GM12878 (cell line): ENCODE results near the gene RGL4. TPM values are rescaled to one million over a fixed set of nuclear protein-coding genes. Genes with fewer than 3 reads are reported as not detected.

Experiments
- ATAC-seq: fragments of 200-7000 bp; cut with Tn5 transposase; 3 replicates; pipeline ENCODE4 v1.9.1; 2020; ENCODE audit warnings: mild to moderate bottlenecking, moderate library complexity
- BruUV-seq: library from RNA; stranded (reverse); fragments of 400-500 nt; replicated peaks from 2 replicates; lab custom pipeline; 2021; lab: Mats Ljungman, UMichigan
- CTCF ChIA-PET: fragments of 300-600 bp; sonication (Branson Sonifier 250); formaldehyde crosslinking; extraction: SDS; loops from one replicate; lab custom pipeline; 2021; ENCODE audit warnings: inconsistent platforms; lab: Yijun Ruan, JAX
- POLR2A ChIA-PET: fragments of 350-600 bp; formaldehyde crosslinking; extraction: SDS; loops from one replicate; lab custom pipeline; 2021; ENCODE audit warnings: inconsistent platforms; lab: Charles Lee
- RAD21 ChIA-PET: fragments of 300-600 bp; sonication (Branson Sonifier 250); formaldehyde crosslinking; loops from one replicate; lab custom pipeline; 2023; ENCODE audit warnings: antibody characterized with exemption; ENCODE audit not compliant: unreplicated experiment; lab: Charles Lee
- SMC1A ChIA-PET: fragments of 300-600 bp; sonication (Branson Sonifier 250); formaldehyde crosslinking; loops from one replicate; lab custom pipeline; 2023; ENCODE audit not compliant: unreplicated experiment, uncharacterized antibody; lab: Charles Lee
- DNase-seq: peaks from one replicate; pipeline ENCODE4 v3.0.0-alpha.2; 2011; ENCODE audit warnings: low read depth, low spot score
- FAIRE-seq: peaks from 3 replicates; lab custom pipeline; 2011; peaks lifted over from hg19 to GRCh38; lab: Jason Lieb, UNC
- H2AFZ ChIP-seq: 2 replicates; pipeline ENCODE4 v1.6.0; 2011; ENCODE audit warnings: low read depth, low read length, control low read depth; ENCODE audit not compliant: control insufficient read depth
- H3K27ac ChIP-seq: 2 replicates; pipeline ENCODE4 v1.5.1; 2011; ENCODE audit warnings: control low read depth; ENCODE audit not compliant: control insufficient read depth, insufficient read depth
- H3K27me3 ChIP-seq, 2 experiments: replicated peaks in 1 of 2; 2 replicates each; pipeline versions ENCODE4 v1.6.0 to v1.6.1; 2011; ENCODE audit warnings: low read length in 1 of 2; ENCODE audit not compliant: control insufficient read depth in 2 of 2, insufficient read depth in 2 of 2
- H3K36me3 ChIP-seq, 2 experiments: 2 replicates each; pipeline ENCODE4 v1.5.1; 2011; ENCODE audit warnings: low read length in 1 of 2; ENCODE audit not compliant: control insufficient read depth in 2 of 2, insufficient read depth in 2 of 2
- H3K4me1 ChIP-seq: 2 replicates; pipeline ENCODE4 v1.6.1; 2011; ENCODE audit warnings: mild to moderate bottlenecking, low read length, moderate library complexity, mixed read lengths; ENCODE audit not compliant: control insufficient read depth, insufficient read depth
- H3K4me2 ChIP-seq: 2 replicates; pipeline ENCODE4 v1.6.0; 2011; ENCODE audit warnings: control low read depth; ENCODE audit not compliant: control insufficient read depth, insufficient read depth
- H3K4me3 ChIP-seq: fragments of 200-600 bp; sonication (generic); 2 replicates; pipeline ENCODE4 v1.5.1; 2016
- H3K79me2 ChIP-seq: 2 replicates; pipeline ENCODE4 v1.6.0; 2011; ENCODE audit warnings: low read length; ENCODE audit not compliant: control insufficient read depth, insufficient read depth
- H3K9ac ChIP-seq: 2 replicates; pipeline ENCODE4 v1.8.0; 2011; ENCODE audit warnings: low read length, control low read depth, mixed read lengths; ENCODE audit not compliant: control insufficient read depth, insufficient read depth
- H3K9me3 ChIP-seq: replicated peaks from 3 replicates; pipeline ENCODE4 v1.5.1; 2011; ENCODE audit warnings: mild to moderate bottlenecking, low read length; ENCODE audit not compliant: control insufficient read depth, insufficient read depth
- H4K20me1 ChIP-seq: 2 replicates; pipeline ENCODE4 v1.6.0; 2011; ENCODE audit not compliant: control insufficient read depth, insufficient read depth
- ATF7 ChIP-seq: fragments of 450-650 bp; IDR thresholded peaks from 2 replicates; pipeline ENCODE4 v1.6.1; 2016; ENCODE audit warnings: low read depth, mild to moderate bottlenecking
- HDGF ChIP-seq: fragments of 450-650 bp; IDR thresholded peaks from 2 replicates; pipeline ENCODE4 v1.6.1; 2016; ENCODE audit warnings: antibody characterized with exemption
- MYB ChIP-seq: fragments of 150-350 bp; IDR thresholded peaks from 2 replicates; pipeline ENCODE4 v1.6.1; 2014; ENCODE audit warnings: mild to moderate bottlenecking, low read depth, low read length, borderline replicate concordance
- SIN3A ChIP-seq: IDR thresholded peaks from 2 replicates; pipeline ENCODE4 v1.6.1; 2012; ENCODE audit warnings: low read depth, low read length, improper control_type of control experiment
- SMAD1 ChIP-seq: fragments of 450-650 bp; IDR thresholded peaks from 2 replicates; pipeline ENCODE4 v1.6.1; 2018; ENCODE audit warnings: mild to moderate bottlenecking, low read depth; ENCODE audit not compliant: partially characterized antibody
- SUPT20H ChIP-seq: IDR thresholded peaks from 2 replicates; pipeline ENCODE4 v1.6.1; 2011; ENCODE audit warnings: low read depth, mild to moderate bottlenecking, low read length, moderate library complexity, borderline replicate concordance; ENCODE audit not compliant: control insufficient read depth
- USF1 ChIP-seq: IDR thresholded peaks from 2 replicates; pipeline ENCODE4 v1.6.1; 2011; ENCODE audit warnings: borderline replicate concordance, low read depth, mild to moderate bottlenecking, moderate library complexity, mixed read lengths, low read length; ENCODE audit not compliant: insufficient read depth; ENCODE audit errors: extremely low read length
- WGBS: methylation state at CpG from one replicate; pipeline ENCODE4 v1.1.6; 2016; ENCODE audit warnings: low lambda C conversion rate; ENCODE audit not compliant: insufficient replicate concordance, insufficient coverage; ENCODE audit errors: missing lambda C conversion rate; 5-methylcytosine and 5-hydroxymethylcytosine counted together
- in situ Hi-C: fragments of 300-500 bp; cut with MboI; formaldehyde crosslinking; loops from 9 replicates; pipeline ENCODE4 v1.14.3; 2018; ENCODE audit warnings: mixed read lengths
- intact Hi-C: fragments of 100-400 bp; cut with micrococcal nuclease; formaldehyde crosslinking; loops from one replicate; pipeline ENCODE4 v1.14.2; 2022; ENCODE audit not compliant: unreplicated experiment
- polyA plus RNA-seq, 11 experiments: library from polyadenylated mRNA; depleted of rRNA in 4 of 11; unstranded in 6 of 11; stranded (reverse) in 5 of 11; fragments of >200 nt; fragmentation: Nextera tagmentation in 4 of 11; fragmentation: Illumina TruSeq in 1 of 11; extraction: Ambion mirVana in 4 of 11; extraction: Trizol in 1 of 11; gene quantifications; 1 replicate in 1 of 11; 2 replicates in 10 of 11; pipeline versions ENCODE4 v1.2.1 to v1.2.3, GENCODE V29; 2011 to 2016; ENCODE audit warnings: inconsistent platforms in 2 of 11, missing spikeins in 2 of 11, low read depth in 1 of 11
- total RNA-seq, 4 experiments: library from RNA; depleted of rRNA in 3 of 4; stranded (reverse); fragments of >200 nt in 3 of 4; fragmentation: Illumina TruSeq in 1 of 4; extraction: Trizol in 1 of 4; gene quantifications; 2 replicates each; pipeline versions ENCODE4 v1.2.1 to v1.2.3, GENCODE V29; 2013 to 2021
- TF ChIP-seq, protein P1 (sequence below): fragments of 450-650 bp; IDR thresholded peaks from 2 replicates; pipeline ENCODE4 v1.6.1; 2016; ENCODE audit warnings: mild to moderate bottlenecking

Gene RGL4
- total and polyA plus RNA-seq, 10 of the 15 experiments (the other 5 are each of a cell fraction or from before 2014, with no cell fraction given): 1.4 to 9.0 (median 2.0) TPM; not detected in 1

DNA sequence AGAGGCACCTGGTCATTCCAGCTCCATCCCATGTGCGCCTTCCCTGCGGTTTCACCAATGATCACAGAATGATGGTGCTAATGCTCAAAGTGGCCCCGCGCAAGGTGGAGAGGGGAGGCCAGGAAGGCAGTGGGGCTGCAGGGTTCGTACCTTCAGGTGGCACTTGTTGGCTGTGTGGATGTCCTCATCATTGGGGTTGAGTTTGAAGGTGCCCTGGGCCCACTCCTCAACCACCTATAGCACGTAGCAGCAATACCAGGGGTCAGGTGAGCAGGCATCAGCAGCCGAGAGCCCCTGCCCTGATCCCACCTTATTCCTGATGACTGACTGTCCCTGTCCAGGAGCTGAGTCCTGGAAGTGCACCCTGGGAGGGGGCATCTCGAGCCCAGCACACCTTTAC lies 38.1 kb upstream of the RGL4 start:
- H3K36me3 ChIP-seq: no peaks in the 10 kb centered on the region
- FAIRE-seq: no peak
- no peak for DNase-seq
- H4K20me1 ChIP-seq: no peaks in the 10 kb centered on the region
- H3K79me2 ChIP-seq: no peaks in the 10 kb centered on the region
- TF ChIP-seq ATF7: no peak
- ChIA-PET SMC1A (no interaction called here), CTCF (no interaction called here), POLR2A (no interaction called here), RAD21 (no interaction called here)
- H3K9ac ChIP-seq: no peak overlapping the region
- H3K4me3 ChIP-seq: no peak overlapping the region
- no peak overlapping the region for H3K27ac ChIP-seq
- no peak overlapping the region for H2AFZ ChIP-seq
- no peaks in the 10 kb centered on the region for H3K27me3 ChIP-seq
- intact Hi-C loops: no loop called here
- ATAC-seq: no peak
- H3K4me2 ChIP-seq: no peak overlapping the region
- in situ Hi-C loops: no loop called here
- WGBS: 98% methylated on average over 8 of the region's 8 CpGs
- no peaks in the 10 kb centered on the region for H3K9me3 ChIP-seq
- no peaks in the 10 kb centered on the region for H3K4me1 ChIP-seq
- no TSS peak for BruUV-seq

GRCh38 chr22:23655891-23656475 lies 34.8 kb upstream of the RGL4 start:
- in situ Hi-C loops: loop anchor here (5.0 kb wide), 1 partner anchor 49 kb away; no protein-coding TSS in a partner anchor
- Histone ChIP-seq H3K9me3 (no peaks in the 10 kb centered on the region), H3K36me3 (peaks cover 0 to 3% of the 10 kb centered on the region in 2 experiments; a peak in 2 of 4 replicates), H3K27ac (no peak overlapping the region), H2AFZ (no peak overlapping the region), H3K79me2 (no peaks in the 10 kb centered on the region), H3K4me3 (no peak overlapping the region), H3K4me2 (no peak overlapping the region), H3K4me1 (no peaks in the 10 kb centered on the region), H3K9ac (no peak overlapping the region), H4K20me1 (no peaks in the 10 kb centered on the region), H3K27me3 (no peaks in the 10 kb centered on the region)
- DNase-seq (no peak), FAIRE-seq (no peak), ATAC-seq (no peak)
- ChIA-PET SMC1A (no interaction called here), POLR2A (no interaction called here), RAD21 (no interaction called here), CTCF (no interaction called here)
- intact Hi-C loops: no loop called here
- WGBS: 98% methylated on average over 6 of the region's 6 CpGs
- no TSS peak for BruUV-seq
- TF ChIP-seq, protein P1, sequence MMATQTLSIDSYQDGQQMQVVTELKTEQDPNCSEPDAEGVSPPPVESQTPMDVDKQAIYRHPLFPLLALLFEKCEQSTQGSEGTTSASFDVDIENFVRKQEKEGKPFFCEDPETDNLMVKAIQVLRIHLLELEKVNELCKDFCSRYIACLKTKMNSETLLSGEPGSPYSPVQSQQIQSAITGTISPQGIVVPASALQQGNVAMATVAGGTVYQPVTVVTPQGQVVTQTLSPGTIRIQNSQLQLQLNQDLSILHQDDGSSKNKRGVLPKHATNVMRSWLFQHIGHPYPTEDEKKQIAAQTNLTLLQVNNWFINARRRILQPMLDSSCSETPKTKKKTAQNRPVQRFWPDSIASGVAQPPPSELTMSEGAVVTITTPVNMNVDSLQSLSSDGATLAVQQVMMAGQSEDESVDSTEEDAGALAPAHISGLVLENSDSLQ: no peak
- TF ChIP-seq HDGF: no peak
- no peak for TF ChIP-seq MYB
- no peak for TF ChIP-seq USF1
- no peak for TF ChIP-seq SMAD1
- no peak for TF ChIP-seq SUPT20H
- TF ChIP-seq SIN3A: no peak
